ENCODE data around the gene MICAL2. TPM values are rescaled to one million over a fixed set of nuclear protein-coding genes. Genes with fewer than 3 reads are reported as not detected.

Gene MICAL2
- total RNA-seq, 1 experiment from 2014 or later = 83.0 TPM

DNA sequence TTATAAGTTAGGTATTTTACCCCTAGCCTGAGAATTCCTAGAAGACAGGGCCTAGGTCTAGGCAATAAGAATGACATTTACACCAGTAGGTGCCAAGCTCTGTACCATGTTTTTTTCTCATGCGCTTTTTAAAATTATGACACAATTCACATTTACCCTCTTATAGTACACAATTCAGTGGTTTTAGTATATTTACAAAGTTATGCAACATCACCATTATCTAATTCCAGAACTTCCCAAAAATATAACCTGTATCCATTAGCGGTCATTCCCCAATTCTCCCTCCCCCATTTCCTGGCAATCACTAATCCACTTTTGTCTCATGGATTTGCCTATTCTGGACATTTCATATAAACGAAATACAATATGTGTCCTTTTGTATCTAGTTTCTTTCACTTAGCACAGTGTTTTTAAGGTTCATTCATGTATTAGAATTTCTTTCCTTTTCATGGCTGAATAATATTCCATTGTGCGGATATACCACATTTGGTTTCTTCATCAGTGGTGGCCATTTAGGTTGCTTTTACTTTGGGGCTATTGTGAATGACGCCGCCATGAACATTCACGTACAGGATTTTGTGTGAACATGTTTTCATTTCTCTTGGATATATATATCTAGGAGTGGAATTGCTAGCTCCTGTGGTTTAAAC lies 92.4 kb downstream of the MICAL2 start:
- no peak for DNase-seq (ENCODE audit: low read depth)

DNA sequence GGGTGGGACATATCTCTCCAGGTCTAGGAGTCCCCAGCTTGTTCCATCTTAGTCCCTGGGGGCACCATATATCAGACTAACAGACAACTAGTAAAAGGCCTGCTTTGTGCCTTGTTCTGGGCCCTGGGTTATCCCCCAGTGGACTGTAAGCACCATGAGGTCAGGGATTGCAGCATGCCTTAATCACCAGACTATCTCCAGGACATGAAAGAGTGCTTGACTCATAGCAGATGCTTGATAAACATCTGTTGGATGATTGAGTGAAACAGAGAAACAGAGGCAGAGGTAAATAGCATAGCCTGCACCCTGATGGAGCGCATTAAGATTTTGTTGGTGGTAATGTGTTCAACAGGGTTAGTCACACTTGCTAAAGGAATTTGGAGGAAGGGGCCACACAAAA lies 94.1 kb downstream of the MICAL2 start:
- DNase-seq (ENCODE audit: low read depth) = no peak

DNA sequence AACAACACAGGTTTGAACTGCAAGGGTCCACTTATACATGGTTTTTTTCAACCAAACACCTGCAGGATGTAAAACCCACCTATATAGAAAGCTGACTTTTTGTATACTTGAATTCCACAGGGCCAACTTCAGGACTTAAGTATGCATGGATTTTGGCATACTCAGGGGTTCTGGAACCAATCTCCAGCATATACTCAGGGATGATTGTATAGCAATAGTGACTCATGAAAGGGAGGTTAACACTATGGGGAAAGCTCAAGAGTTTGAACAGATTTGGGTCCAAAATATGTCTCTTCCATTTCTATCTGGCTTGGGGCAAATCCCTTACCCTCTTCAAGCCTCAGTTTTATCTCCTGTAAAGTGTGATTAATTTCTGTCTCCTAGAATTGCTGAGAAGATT lies 94.9 kb downstream of the MICAL2 start:
- no peak for DNase-seq (ENCODE audit: low read depth)

DNA sequence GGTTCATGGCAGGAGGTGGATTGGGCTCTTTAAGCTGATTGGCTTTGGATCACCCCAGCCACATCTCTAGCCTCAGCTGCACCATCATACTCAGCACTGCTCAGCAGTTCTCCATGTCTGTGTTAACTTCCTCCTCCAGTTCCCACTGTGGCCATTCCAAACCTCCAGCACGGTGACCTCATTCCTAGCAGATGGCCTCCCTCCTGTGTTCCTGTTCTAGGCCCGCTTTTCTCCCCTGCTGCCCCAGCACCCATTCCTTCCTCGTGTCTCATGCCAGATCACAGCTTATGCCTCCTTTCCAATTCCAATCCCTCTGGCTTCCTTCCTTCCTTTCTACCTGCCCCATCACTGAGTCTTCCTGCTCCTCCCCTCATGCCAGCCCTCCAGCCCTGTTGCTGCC lies 96.1 kb downstream of the MICAL2 start:
- DNase-seq (ENCODE audit: low read depth) = peak; percentile 34

DNA sequence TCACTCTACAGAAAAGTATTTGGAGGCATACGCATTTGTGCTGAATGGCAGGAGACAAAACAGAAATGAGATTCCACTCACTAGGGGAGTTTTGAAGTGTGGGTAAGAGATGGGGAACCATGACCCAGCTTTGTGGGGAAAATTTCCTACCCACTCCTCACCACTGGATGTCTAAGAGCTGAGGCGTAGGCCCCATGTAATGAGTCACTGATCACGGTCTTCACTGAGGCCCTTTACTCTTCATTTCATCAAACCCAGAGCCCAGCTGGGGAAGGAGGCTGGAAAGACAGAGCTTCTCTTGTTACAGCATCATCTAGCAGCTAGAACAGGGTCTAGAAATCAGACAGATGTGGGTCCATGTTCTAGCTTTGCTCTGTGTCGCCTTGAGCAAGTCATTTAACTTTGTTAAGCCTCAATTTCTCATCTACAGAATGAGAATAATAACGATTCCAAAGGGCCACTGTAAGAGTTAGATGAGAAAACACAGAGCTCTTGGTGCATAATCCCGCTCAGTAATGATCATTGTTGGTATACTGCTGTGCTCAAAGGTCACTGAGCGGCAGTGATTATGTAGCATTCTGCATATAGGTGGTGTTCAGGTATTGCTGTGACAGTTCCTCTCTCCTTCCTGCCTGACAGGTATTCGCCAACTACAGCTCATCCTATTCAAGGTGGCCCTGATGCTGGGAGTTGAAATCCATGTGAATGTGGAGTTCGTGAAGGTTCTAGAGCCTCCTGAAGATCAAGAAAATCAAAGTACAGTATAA lies 97.2 kb downstream of the MICAL2 start:
- peak; percentile 83 for DNase-seq (ENCODE audit: low read depth)

DNA sequence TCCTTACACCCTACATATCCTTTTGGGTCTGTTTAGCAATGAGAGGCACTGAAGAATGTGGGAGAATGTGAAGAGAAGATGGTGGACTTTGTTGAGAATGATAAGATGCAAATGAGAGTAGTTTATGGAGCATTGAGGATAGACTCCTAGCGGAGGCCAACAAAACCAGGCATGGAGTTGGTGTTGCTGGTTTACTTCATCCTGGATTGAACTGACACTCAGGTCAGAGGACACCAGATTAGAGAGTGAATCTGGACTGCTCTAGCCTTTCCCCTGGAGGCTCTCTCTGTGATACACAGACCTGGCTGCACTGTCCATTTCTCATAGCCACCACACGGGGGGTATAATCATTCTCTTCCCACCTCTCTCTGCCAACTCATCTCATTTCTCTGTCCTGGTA lies 98.7 kb downstream of the MICAL2 start:
- no peak for DNase-seq (ENCODE audit: low read depth)

DNA sequence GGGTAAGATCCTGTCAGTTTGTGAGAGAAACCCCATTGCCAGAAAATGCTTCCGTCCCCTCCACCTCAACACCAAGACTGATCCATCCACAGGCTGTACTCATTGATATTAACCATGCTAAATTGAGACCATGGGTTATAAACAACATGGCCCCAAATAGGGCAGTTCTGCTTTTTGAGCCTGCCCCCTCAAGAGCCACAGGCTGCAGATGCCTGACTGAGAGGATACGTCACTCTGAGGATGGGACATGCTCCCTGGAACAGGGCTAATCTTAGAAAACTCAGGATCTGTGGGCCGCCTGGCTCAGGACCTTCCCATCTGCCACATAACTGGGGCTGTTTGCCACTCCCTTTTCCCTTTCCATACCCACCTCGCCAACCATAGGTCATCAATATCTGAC lies 99.8 kb downstream of the MICAL2 start:
- DNase-seq (ENCODE audit: low read depth) = no peak

DNA sequence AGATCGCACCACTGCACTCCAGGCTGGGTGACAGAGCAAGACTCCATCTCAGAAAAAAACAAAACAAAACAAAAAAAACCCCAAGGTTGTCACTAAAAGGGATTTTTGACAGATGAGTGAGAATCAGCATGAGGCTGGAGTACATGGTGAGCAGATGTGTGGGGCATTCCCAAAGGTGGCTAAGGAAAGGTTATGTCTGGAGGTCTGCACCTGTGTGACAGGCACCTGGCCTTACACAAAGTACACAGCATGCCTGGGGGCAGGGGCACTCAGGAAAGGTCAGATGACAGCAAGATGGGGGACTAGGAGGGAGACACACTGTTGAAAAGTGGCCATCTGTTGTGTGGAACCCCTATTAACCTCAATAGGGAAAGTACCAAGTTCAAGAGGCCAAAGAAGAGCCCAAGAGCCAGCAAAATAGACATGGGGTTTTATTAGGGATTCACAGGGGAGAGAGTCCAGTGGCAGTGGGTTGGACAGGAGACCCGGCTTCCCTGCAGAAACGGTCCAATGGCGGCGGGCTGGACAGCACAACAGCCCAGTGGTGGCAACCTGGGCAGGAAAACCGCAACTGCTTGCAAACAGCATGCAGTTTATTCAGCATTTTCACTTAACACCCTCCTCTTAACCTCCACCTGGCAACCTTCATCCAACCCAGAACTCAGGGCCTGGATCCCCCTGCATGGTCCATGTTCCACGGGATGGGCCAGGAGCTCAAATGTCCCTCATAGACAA lies 101.1 kb downstream of the MICAL2 start:
- no peak for DNase-seq (ENCODE audit: low read depth)

DNA sequence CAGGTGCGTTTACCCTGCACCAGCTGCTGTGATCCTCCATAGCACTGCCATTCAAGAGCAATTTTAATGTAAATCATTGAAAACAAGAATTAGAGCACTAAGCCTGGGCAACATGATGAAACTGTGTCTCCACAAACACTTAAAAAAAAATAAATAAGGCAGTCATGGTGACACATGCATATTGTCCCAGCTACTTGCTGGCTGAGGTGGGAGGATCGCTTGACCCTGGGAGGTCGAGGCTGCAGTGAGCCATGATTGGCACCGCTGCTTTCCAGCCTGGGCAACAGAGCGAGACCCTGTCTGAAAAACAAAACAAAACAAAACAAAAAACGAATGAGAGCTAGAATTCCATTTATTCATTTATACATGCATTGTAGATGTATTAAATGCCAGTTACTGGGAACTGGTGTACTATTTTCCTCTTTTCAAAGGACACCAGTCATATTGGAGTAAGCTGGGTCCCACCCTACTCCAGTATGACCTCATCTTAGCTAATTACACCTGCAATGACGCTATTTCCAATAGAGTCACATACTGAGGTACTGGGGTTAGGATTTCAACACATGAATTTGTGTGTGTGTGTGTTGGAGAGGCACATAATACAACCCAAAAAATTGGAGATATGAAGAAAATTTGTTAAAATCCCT lies 101.9 kb downstream of the MICAL2 start:
- DNase-seq (ENCODE audit: low read depth) = no peak

DNA sequence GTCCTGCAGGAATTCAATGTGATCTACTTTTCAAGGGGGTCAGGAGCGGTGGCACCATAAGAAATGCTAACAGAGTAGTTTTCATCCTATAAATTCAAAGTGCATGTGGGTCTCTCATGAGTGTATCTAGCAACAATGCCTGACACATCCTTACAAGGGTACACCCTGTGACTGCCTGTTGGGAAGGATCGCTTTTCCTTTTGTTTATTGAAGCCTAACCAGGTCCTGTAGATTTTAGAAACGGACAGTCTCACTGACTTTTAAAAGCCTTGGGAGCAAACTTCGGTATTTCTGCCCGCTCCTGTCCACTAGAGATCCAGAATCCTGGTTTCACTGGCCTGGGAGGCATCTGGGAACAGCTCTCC lies 102.4 kb downstream of the MICAL2 start:
- no peak for DNase-seq (ENCODE audit: low read depth)

DNA sequence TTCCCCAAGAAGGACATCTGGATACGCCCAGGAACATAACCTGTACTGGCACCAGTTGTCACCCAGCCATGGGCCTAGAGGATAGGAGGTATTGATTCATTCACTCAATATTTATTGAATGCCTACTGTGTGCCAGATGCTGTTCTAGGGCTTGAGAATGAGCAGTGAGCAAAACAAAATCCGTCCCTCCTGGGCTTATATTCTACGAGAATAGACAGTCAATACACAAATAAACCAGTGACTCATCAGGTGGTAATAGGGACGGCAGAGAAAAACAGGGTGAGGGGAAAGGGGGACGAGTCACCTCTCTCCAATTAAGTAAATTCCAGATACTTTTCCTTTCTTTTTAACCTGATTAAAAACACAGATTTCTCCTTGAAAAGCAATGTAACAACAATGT lies 103.5 kb downstream of the MICAL2 start:
- DNase-seq (ENCODE audit: low read depth) = no peak

DNA sequence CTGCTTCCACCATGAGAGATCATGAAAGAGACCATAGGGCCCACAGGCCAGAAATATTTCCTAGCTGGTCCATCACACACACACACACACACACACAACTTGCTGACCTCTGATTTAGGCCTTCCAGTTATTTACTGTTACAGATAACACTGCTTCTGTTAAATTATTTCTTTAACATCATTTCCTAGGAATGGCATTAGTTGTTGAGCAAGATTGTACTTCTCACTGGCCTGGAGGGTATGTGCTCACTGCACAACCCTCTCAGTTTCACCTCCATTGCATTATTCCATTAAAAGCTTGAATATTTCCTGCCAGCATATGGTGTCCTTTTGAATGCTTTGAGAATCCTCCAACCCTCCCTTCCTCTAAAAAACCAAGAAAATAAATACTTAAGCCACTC lies 104.4 kb downstream of the MICAL2 start:
- no peak for DNase-seq (ENCODE audit: low read depth)

DNA sequence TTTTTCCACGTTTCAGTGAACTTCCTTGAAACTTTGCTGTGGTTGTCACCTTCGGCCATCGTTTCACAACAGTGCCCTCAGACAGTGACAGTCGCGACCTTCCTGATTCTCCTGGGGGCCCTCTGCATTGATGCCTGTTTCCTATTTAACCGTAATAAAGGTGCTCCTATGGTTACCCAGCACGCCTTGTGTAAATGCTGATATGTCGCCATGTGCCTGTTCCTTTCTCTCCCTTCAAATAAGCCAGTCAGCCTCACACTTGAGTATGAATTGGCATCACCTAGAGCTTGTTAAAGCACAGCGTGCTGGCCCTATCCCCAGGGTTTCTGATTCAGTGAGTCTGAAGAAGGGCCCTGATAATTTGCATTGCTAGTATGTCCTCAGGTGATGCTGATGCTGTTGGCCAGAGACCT lies 104.8 kb downstream of the MICAL2 start:
- DNase-seq (ENCODE audit: low read depth) = no peak

DNA sequence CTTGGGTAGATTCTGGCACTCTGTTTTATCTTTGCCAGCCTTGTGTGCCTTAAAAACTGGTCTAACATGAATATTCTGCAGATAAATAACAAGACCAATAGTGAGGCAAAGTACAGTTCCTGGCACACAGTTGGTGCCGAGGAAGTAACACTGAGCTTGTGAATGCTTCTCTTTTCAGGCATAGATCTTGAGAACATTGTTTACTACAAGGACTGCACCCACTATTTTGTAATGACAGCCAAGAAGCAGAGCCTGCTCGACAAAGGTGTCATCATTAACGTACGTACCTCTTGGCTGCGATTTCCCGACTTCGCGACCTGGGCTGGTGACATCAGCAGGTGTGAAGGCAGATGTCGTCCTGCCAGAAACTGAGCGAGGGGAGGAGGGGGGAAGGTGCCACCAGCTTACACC lies 105.7 kb downstream of the MICAL2 start:
- no peak for DNase-seq (ENCODE audit: low read depth)

DNA sequence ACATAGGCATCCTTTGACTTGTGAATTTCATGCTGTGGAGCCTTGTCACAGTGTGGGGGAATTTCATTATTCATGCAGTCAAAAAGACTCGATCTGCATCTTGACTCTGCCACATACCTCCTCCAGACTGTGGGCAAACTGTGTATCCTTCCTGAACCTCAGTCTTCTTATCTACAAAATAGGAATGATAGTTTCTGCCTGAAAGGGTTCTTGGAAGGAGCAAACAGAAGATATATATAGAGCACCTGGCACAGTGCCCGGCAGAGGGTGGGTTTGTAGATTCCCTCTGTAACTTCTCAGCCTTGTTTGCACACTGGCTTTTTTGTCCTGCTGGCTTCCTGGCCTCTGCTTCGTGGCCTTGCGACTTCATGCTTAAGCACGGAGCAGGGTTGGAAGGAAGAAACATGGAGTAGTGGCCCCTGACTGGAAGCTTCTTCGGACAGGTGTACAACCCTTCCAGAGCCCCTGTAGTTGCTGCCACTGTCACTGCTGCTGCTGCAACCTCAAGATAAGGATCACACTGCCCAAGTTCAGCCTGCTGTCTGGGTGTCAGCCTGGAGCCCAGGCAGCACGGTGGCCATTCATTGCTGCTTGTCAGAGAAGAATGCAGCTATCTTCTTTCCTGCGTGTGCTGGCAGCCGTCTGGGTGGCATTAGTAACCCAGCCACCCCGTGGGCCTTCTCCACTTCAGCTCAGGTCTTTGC lies 106.4 kb downstream of the MICAL2 start:
- DNase-seq (ENCODE audit: low read depth) = no peak

DNA sequence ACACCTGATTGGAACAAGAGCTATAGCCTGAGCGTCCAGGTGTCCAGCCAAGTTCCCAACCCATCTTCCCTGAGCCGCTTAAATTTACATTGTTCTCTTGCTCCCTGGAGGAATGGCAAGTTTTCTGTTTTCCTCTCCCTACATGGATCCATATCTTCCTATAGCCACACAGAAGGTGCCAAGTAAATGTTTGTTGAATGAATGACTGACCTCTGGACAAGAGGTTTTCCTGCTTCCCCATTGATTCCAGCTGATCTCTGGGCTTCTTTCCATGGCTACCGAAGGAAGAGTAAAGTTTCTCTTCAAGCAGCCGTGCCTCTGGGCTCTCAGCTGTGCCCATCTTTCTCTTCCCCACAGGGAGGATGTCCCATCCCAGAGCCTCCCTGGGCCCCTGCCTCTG lies 107.5 kb downstream of the MICAL2 start:
- DNase-seq (ENCODE audit: low read depth) = no peak

DNA sequence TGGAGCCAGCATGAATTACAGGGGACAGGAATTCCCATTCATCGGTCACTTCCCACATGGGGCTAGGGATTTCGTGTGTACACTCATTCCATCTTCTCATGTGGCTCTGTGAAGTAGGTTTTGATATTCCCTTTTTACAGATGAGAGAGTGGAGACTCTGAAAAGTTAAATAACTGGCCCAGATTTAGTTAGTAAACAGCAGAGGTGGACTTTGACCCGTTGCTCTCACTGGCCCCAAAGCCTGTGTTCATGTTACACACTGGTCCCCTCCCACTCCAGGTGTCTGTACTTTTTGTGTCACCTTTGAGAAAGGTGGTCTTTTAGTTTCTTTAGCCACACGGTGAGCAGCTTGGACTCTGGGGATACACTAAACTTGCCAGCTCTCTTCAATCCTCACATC lies 108.5 kb downstream of the MICAL2 start:
- no peak for DNase-seq (ENCODE audit: low read depth)

DNA sequence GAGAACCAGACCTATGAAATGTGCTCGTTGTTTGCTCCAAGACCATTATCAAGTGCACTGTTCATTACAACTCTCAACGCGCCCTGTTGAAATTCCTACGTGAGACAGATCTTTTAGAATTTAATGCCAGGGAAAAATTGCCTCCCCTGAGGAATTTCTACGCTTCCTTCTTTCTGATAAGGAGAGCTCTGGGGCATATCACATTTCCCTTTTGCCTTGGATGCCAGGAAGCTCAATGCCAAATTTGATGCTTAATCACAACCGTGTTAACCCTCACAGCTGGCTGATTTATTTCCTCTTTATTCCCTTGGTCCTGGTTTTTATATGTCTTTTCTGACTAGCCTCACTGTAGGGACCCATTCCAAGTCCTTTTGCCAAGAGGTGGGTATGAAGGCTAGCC lies 109.4 kb downstream of the MICAL2 start:
- DNase-seq (ENCODE audit: low read depth) = no peak

DNA sequence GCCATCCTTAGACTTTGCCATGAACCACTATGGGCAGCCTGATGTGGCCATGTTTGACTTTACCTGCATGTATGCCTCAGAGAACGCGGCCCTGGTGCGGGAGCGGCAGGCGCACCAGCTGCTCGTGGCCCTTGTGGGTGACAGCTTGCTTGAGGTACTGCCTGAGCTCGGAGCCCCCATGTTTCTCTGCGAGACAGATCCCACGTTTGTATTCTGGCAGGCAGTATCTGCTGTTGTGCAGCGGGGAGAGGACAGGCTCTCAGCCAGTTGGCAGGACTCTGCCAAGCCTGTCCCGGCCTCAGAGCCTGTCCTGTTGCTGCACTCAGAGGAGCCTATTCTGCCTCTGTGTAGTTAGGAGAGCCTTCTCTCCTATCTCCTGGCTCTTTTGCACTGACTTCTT lies 109.9 kb downstream of the MICAL2 start:
- no peak for DNase-seq (ENCODE audit: low read depth)

DNA sequence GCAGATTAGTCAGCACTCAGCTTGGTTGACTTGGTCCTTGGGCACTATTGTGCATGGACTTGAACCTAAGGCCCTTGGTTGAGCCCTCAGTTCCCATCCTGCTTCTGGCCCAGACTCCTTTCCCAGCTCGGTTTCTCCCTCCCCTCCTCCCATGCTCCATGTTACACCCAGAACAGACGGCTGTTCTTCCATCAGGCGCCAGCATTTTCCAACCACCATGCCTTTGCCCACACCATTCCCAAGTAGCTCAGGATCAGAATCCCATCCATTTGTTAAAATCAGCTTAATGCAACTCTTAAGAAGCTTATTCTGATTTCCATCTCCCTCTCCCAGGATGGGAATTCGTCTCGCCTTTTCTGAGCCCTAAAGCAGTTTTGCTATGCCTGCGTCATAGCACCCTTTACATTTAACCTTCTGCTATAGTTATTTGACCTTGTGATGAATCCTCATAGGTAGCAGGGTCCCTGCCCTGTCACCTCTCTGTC lies 110.7 kb downstream of the MICAL2 start:
- DNase-seq (ENCODE audit: low read depth) = no peak

DNA sequence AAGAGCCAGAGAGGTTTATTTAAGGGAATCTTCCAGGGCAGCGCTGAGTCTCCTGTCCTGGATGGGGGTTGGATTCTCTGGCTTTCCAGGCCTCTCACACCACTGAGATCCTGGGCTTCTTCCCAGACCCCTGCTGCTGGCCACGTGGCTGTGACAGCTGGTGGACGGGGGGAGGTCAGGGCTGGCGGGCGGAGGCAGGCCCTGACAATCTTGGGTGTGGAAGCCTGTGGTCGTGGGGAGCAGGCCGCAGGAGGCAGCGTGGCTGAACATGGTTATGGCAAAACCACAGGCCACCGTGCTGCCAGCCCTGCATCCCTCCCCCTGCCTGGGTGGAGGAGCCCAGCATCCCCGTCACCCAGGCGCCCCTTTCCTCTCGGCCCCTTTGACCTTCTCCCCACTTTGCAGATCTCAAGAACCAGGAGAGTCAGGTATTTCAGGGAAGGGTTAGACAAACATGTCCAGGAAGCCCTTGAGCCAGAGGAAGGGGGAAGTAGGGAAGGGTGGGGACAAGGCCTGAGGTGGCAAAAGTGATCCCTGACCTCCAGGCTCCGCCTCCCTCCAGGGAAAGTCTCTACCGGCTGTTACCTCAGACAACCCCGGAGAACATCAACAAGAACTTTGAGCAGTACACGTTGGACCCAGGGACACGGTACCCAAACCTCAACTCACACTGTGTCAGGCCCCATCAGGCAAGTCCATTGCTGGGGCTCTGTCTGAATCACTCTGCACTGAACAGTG lies 111.8 kb downstream of the MICAL2 start:
- peak; percentile 96 for DNase-seq (ENCODE audit: low read depth)
